GM12878 (cell line): ENCODE measurements around the gene GFPT1. TPM values are rescaled to one million over a fixed set of nuclear protein-coding genes. Genes with fewer than 3 reads are reported as not detected.

ENCODE experiments used
- ATAC-seq: fragments of 200-7000 bp; cut with Tn5 transposase; 3 replicates; pipeline ENCODE4 v1.9.1; 2020; ENCODE audit warnings: mild to moderate bottlenecking, moderate library complexity
- BruUV-seq: library from RNA; stranded (reverse); fragments of 400-500 nt; replicated peaks from 2 replicates; lab custom pipeline; 2021; lab: Mats Ljungman, UMichigan
- CTCF ChIA-PET: fragments of 300-600 bp; sonication (Branson Sonifier 250); formaldehyde crosslinking; extraction: SDS; loops from one replicate; lab custom pipeline; 2021; ENCODE audit warnings: inconsistent platforms; lab: Yijun Ruan, JAX
- POLR2A ChIA-PET: fragments of 350-600 bp; formaldehyde crosslinking; extraction: SDS; loops from one replicate; lab custom pipeline; 2021; ENCODE audit warnings: inconsistent platforms; lab: Charles Lee
- RAD21 ChIA-PET: fragments of 300-600 bp; sonication (Branson Sonifier 250); formaldehyde crosslinking; loops from one replicate; lab custom pipeline; 2023; ENCODE audit warnings: antibody characterized with exemption; ENCODE audit not compliant: unreplicated experiment; lab: Charles Lee
- SMC1A ChIA-PET: fragments of 300-600 bp; sonication (Branson Sonifier 250); formaldehyde crosslinking; loops from one replicate; lab custom pipeline; 2023; ENCODE audit not compliant: unreplicated experiment, uncharacterized antibody; lab: Charles Lee
- DNase-seq: peaks from one replicate; pipeline ENCODE4 v3.0.0-alpha.2; 2011; ENCODE audit warnings: low read depth, low spot score
- FAIRE-seq: peaks from 3 replicates; lab custom pipeline; 2011; peaks lifted over from hg19 to GRCh38; lab: Jason Lieb, UNC
- H2AFZ ChIP-seq: 2 replicates; pipeline ENCODE4 v1.6.0; 2011; ENCODE audit warnings: low read depth, low read length, control low read depth; ENCODE audit not compliant: control insufficient read depth
- H3K27ac ChIP-seq: 2 replicates; pipeline ENCODE4 v1.5.1; 2011; ENCODE audit warnings: control low read depth; ENCODE audit not compliant: control insufficient read depth, insufficient read depth
- H3K27me3 ChIP-seq, 2 experiments: replicated peaks in 1 of 2; 2 replicates each; pipeline versions ENCODE4 v1.6.0 to v1.6.1; 2011; ENCODE audit warnings: low read length in 1 of 2; ENCODE audit not compliant: control insufficient read depth in 2 of 2, insufficient read depth in 2 of 2
- H3K36me3 ChIP-seq, 2 experiments: 2 replicates each; pipeline ENCODE4 v1.5.1; 2011; ENCODE audit warnings: low read length in 1 of 2; ENCODE audit not compliant: control insufficient read depth in 2 of 2, insufficient read depth in 2 of 2
- H3K4me1 ChIP-seq: 2 replicates; pipeline ENCODE4 v1.6.1; 2011; ENCODE audit warnings: mild to moderate bottlenecking, low read length, moderate library complexity, mixed read lengths; ENCODE audit not compliant: control insufficient read depth, insufficient read depth
- H3K4me2 ChIP-seq: 2 replicates; pipeline ENCODE4 v1.6.0; 2011; ENCODE audit warnings: control low read depth; ENCODE audit not compliant: control insufficient read depth, insufficient read depth
- H3K4me3 ChIP-seq: fragments of 200-600 bp; sonication (generic); 2 replicates; pipeline ENCODE4 v1.5.1; 2016
- H3K79me2 ChIP-seq: 2 replicates; pipeline ENCODE4 v1.6.0; 2011; ENCODE audit warnings: low read length; ENCODE audit not compliant: control insufficient read depth, insufficient read depth
- H3K9ac ChIP-seq: 2 replicates; pipeline ENCODE4 v1.8.0; 2011; ENCODE audit warnings: low read length, control low read depth, mixed read lengths; ENCODE audit not compliant: control insufficient read depth, insufficient read depth
- H3K9me3 ChIP-seq: replicated peaks from 3 replicates; pipeline ENCODE4 v1.5.1; 2011; ENCODE audit warnings: mild to moderate bottlenecking, low read length; ENCODE audit not compliant: control insufficient read depth, insufficient read depth
- H4K20me1 ChIP-seq: 2 replicates; pipeline ENCODE4 v1.6.0; 2011; ENCODE audit not compliant: control insufficient read depth, insufficient read depth
- ASH2L ChIP-seq: fragments of 300-600, 200-600 bp; sonication (generic); IDR thresholded peaks from 2 replicates; pipeline ENCODE4 v1.6.1; 2017; ENCODE audit warnings: low read depth, mild to moderate bottlenecking, borderline replicate concordance
- E2F4 ChIP-seq: IDR thresholded peaks from 2 replicates; pipeline ENCODE4 v1.6.1; 2012; ENCODE audit warnings: low read depth, low read length, improper control_type of control experiment
- ESRRA ChIP-seq: IDR thresholded peaks from 2 replicates; pipeline ENCODE4 v1.6.1; 2012; ENCODE audit warnings: mild to moderate bottlenecking, low read length, improper control_type of control experiment
- ETV6 ChIP-seq, 2 experiments: fragments of 450-650 bp in 1 of 2; IDR thresholded peaks in 1 of 2; conservative IDR thresholded peaks in 1 of 2; 2 replicates each; pipeline ENCODE4 v1.6.1; 2014; ENCODE audit warnings: antibody characterized with exemption in 1 of 2, borderline replicate concordance in 1 of 2, low read depth in 1 of 2, mild to moderate bottlenecking in 1 of 2, moderate library complexity in 1 of 2
- IKZF1 ChIP-seq: fragments of 450-650 bp; conservative IDR thresholded peaks from 2 replicates; pipeline ENCODE4 v1.6.1; 2017; ENCODE audit warnings: antibody characterized with exemption, mild to moderate bottlenecking
- MYB ChIP-seq: fragments of 150-350 bp; IDR thresholded peaks from 2 replicates; pipeline ENCODE4 v1.6.1; 2014; ENCODE audit warnings: mild to moderate bottlenecking, low read depth, low read length, borderline replicate concordance
- PAX5 ChIP-seq: IDR thresholded peaks from 2 replicates; pipeline ENCODE4 v1.6.1; 2011; ENCODE audit warnings: low read depth, low read length, borderline replicate concordance
- ZBED1 ChIP-seq: IDR thresholded peaks from 2 replicates; pipeline ENCODE4 v1.6.1; 2016; ENCODE audit warnings: borderline replicate concordance
- ZBTB40 ChIP-seq: fragments of 450-650 bp; IDR thresholded peaks from 2 replicates; pipeline ENCODE4 v1.6.1; 2016; ENCODE audit warnings: mild to moderate bottlenecking, moderate library complexity, borderline replicate concordance
- ZNF622 ChIP-seq: fragments of 450-650 bp; IDR thresholded peaks from 2 replicates; pipeline ENCODE4 v1.6.1; 2017; ENCODE audit warnings: mild to moderate bottlenecking, inconsistent platforms
- ZZZ3 ChIP-seq: IDR thresholded peaks from 2 replicates; pipeline ENCODE4 v1.6.1; 2011; ENCODE audit warnings: low read depth; ENCODE audit not compliant: control insufficient read depth, insufficient read length
- in situ Hi-C: fragments of 300-500 bp; cut with MboI; formaldehyde crosslinking; loops from 9 replicates; pipeline ENCODE4 v1.14.3; 2018; ENCODE audit warnings: mixed read lengths
- intact Hi-C: fragments of 100-400 bp; cut with micrococcal nuclease; formaldehyde crosslinking; loops from one replicate; pipeline ENCODE4 v1.14.2; 2022; ENCODE audit not compliant: unreplicated experiment
- polyA plus RNA-seq, 11 experiments: library from polyadenylated mRNA; depleted of rRNA in 4 of 11; unstranded in 6 of 11; stranded (reverse) in 5 of 11; fragments of >200 nt; fragmentation: Nextera tagmentation in 4 of 11; fragmentation: Illumina TruSeq in 1 of 11; extraction: Ambion mirVana in 4 of 11; extraction: Trizol in 1 of 11; gene quantifications; 1 replicate in 1 of 11; 2 replicates in 10 of 11; pipeline versions ENCODE4 v1.2.1 to v1.2.3, GENCODE V29; 2011 to 2016; ENCODE audit warnings: inconsistent platforms in 2 of 11, missing spikeins in 2 of 11, low read depth in 1 of 11
- total RNA-seq, 4 experiments: library from RNA; depleted of rRNA in 3 of 4; stranded (reverse); fragments of >200 nt in 3 of 4; fragmentation: Illumina TruSeq in 1 of 4; extraction: Trizol in 1 of 4; gene quantifications; 2 replicates each; pipeline versions ENCODE4 v1.2.1 to v1.2.3, GENCODE V29; 2013 to 2021

GFPT1 gene
- total and polyA plus RNA-seq, 10 of the 15 experiments (the other 5 are each of a cell fraction or from before 2014, with no cell fraction given) = 10.1 to 95.2 (median 24.5) TPM

GRCh38 chr2:69397234-69397633, 10.2 kb upstream of the GFPT1 start:
- intact Hi-C loops = no loop called here

More at GRCh38 chr2:69397234-69397633, 10.2 kb upstream of the GFPT1 start:
- Histone ChIP-seq H3K9me3 (no peaks in the 10 kb centered on the region), H3K9ac (no peak overlapping the region), H3K27me3 (no peaks in the 10 kb centered on the region), H4K20me1 (no peaks in the 10 kb centered on the region), H3K36me3 (peaks cover 0 to 24% of the 10 kb centered on the region in 2 experiments; a peak in 2 of 4 replicates), H3K27ac (no peak overlapping the region), H3K4me1 (no peaks in the 10 kb centered on the region), H3K4me2 (no peak overlapping the region), H2AFZ (no peak overlapping the region), H3K4me3 (no peak overlapping the region), H3K79me2 (no peaks in the 10 kb centered on the region)
- ATAC-seq = no peak
- ChIA-PET RAD21 (no interaction called here), SMC1A (interaction anchor here (0.6 to 1.1 kb wide), 2 partner anchors 8 to 37 kb away, joined by 3 to 4 read pairs; no protein-coding TSS in a partner anchor), POLR2A (no interaction called here), CTCF (interaction anchor here (0.7 kb wide), 1 partner anchor 41 kb away, joined by 3 read pairs; no protein-coding TSS in a partner anchor)
- no peak for FAIRE-seq
- no TSS peak for BruUV-seq
- in situ Hi-C loops = no loop called here
- DNase-seq = no peak
- TF ChIP-seq ETV6 (conservative IDR thresholded peaks at IDR 0.05 in 1 of 2, IDR thresholded peaks at IDR 0.05 in 1 of 2; ENCODE audit: borderline replicate concordance in 1 of 2, low read depth in 1 of 2) (no peak), ESRRA (no peak), ZBTB40 (no peak), ZZZ3 (no peak), ZNF622 (no peak), MYB (no peak), E2F4 (no peak), ASH2L (no peak), PAX5 (no peak), ZBED1 (no peak), IKZF1 (no peak)
